Gastrocnemius medialis (tissue), 4 donors: Measurements from ENCODE around the gene RTP2. TPM values are rescaled to one million over a fixed set of nuclear protein-coding genes. Genes with fewer than 3 reads are reported as not detected.
"Not testable (repeated sequence)": the region's sequence is repeated elsewhere in the genome, so short reads cannot be mapped to it uniquely, and the experiment has no call there.

Source experiments
- ATAC-seq, 2 donors: fragments of 150-250 bp; one replicate each; pipeline ENCODE4 v1.9.1; 2016
- DNase-seq, 2 donors: peaks; one replicate each; pipeline ENCODE4 v3.0.0-alpha.2; 2019
- H3K27ac ChIP-seq, 4 donors: fragments of 200-600 bp; sonication (generic); 1 replicate in 1 of 4; 2 replicates in 3 of 4; pipeline ENCODE4 v1.5.1; 2016 to 2018; ENCODE audit warnings: mild to moderate bottlenecking in 2 of 4, moderate library complexity in 1 of 4
- H3K27me3 ChIP-seq, 3 donors: fragments of 200-600 bp; sonication (generic) in 2 of 3; 1 replicate in 1 of 3; 2 replicates in 2 of 3; pipeline versions ENCODE4 v1.5.1 to v1.6.0; 2016 to 2019; ENCODE audit warnings: mild to moderate bottlenecking in 1 of 3, moderate library complexity in 1 of 3
- H3K36me3 ChIP-seq, 2 donors: fragments of 200-600 bp; sonication (generic) in 1 of 2; one replicate each; pipeline ENCODE4 v1.5.1; 2017 to 2018
- H3K4me1 ChIP-seq, 2 donors: fragments of 200-600 bp; sonication (generic) in 1 of 2; one replicate each; pipeline ENCODE4 v1.5.1; 2016 to 2017; ENCODE audit warnings: mild to moderate bottlenecking in 2 of 2
- H3K4me3 ChIP-seq, 4 donors: fragments of 200-600 bp; sonication (generic) in 3 of 4; 1 replicate in 1 of 4; 2 replicates in 3 of 4; pipeline ENCODE4 v1.5.1; 2016 to 2019; ENCODE audit warnings: mild to moderate bottlenecking in 2 of 4
- H3K9me3 ChIP-seq, 3 donors: fragments of 200-600 bp; sonication (generic) in 2 of 3; 1 replicate in 1 of 3; 2 replicates in 2 of 3; pipeline ENCODE4 v1.5.1; 2016 to 2019
- CTCF ChIP-seq, 5 experiments: fragments of 450-650 bp in 3 of 5; fragments of 200-600 bp in 2 of 5; sonication (generic) in 2 of 5; IDR thresholded peaks in 4 of 5; conservative IDR thresholded peaks in 1 of 5; 1 replicate in 4 of 5; 2 replicates in 1 of 5; pipeline ENCODE4 v1.5.1; 2016 to 2019; ENCODE audit warnings: antibody characterized with exemption in 5 of 5, mild to moderate bottlenecking in 3 of 5, moderate library complexity in 3 of 5
- POLR2A ChIP-seq, 2 donors: fragments of 450-650 bp; IDR thresholded peaks; one replicate each; pipeline ENCODE4 v1.6.1; 2017; ENCODE audit warnings: antibody characterized with exemption in 2 of 2, mild to moderate bottlenecking in 2 of 2, moderate library complexity in 2 of 2
- in situ Hi-C, 4 donors: fragments of 200-750 bp; cut with MboI; loops; one replicate each; pipeline versions ENCODE4 v1.15.0 to v1.8.0; 2017; ENCODE audit warnings: low sequenced_read_pairs in 4 of 4
- intact Hi-C: fragments of 100-400 bp; cut with DNase I; formaldehyde crosslinking; loops from one replicate; pipeline ENCODE4 v1.15.1; 2023; ENCODE audit warnings: low total_unique reads
- total RNA-seq, 4 donors: library from RNA; depleted of rRNA; stranded (reverse); fragments of >200 nt; gene quantifications; one replicate each; pipeline versions ENCODE4 v1.1.0 to v1.2.3, GENCODE V29; 2016

The RTP2 gene
- total RNA-seq, 4 donors from 2014 or later = 1.9 to 3.1 (median 2.3) TPM; not detected in 1

DNA sequence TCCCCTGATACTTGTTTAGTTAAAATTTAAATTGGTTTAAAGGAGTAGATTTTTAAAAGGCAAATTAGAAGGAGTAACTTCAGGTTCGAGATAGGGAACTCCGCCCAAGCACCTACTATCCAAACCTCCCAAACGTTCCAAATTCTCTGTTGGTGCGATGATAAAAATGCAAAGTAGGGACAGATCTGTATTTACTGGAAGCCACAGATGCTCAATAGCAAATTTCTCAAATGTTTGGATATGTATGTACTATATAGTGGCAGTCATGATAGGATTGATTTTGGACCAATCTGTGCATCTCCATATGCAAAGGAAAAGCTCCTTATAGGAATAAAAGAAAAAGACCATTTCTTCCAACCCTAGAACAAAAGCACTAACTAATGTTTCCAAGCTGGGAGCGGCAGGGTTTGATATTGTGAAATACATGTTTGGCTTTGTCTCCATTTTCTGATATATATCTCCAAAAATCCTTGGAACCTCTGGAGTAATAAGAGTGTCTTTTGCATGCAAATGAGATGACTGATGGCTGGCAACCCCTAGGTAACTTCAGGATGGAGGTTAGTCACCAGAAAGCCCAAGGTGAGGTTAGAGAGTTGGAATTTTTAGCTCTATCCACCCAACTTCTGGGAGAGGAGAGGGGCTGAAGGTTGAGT, 15.6 kb downstream of the RTP2 start:
- H3K27me3 ChIP-seq = no peaks in the 10 kb centered on the region
- ATAC-seq (no peak), DNase-seq (no peak)
- TF ChIP-seq CTCF (IDR thresholded peaks at IDR 0.05 in 4 of 5, conservative IDR thresholded peaks at IDR 0.05 in 1 of 5) (no peak), POLR2A (IDR thresholded peaks at IDR 0.05) (no peak)
- intact Hi-C loops = no loop called here
- in situ Hi-C loops = loop anchor here in 1 of 4 donors (10.0 kb wide), 2 partner anchors 372 to 462 kb away; no protein-coding TSS in a partner anchor
- no peaks in the 10 kb centered on the region for H3K36me3 ChIP-seq
- no peak overlapping the region for H3K4me3 ChIP-seq
- peaks cover 0 to 6% (median 0%) of the 10 kb centered on the region in 3 donors for H3K9me3 ChIP-seq
- no peaks in the 10 kb centered on the region for H3K4me1 ChIP-seq
- H3K27ac ChIP-seq = no peak overlapping the region

- Histone ChIP-seq H3K27me3 (no peaks in the 10 kb centered on the region), H3K4me1 (no peaks in the 10 kb centered on the region), H3K27ac (no peak overlapping the region), H3K9me3 (peaks cover 0 to 6% (median 0%) of the 10 kb centered on the region in 3 donors), H3K4me3 (no peak overlapping the region), H3K36me3 (no peaks in the 10 kb centered on the region)
- ATAC-seq = no peak
- DNase-seq = no peak
- TF ChIP-seq POLR2A (IDR thresholded peaks at IDR 0.05) = no peak
- no peak for TF ChIP-seq CTCF (IDR thresholded peaks at IDR 0.05 in 4 of 5, conservative IDR thresholded peaks at IDR 0.05 in 1 of 5)
- in situ Hi-C loops (loop anchor here in 1 of 4 donors (10.0 kb wide), 2 partner anchors 371 to 461 kb away; no protein-coding TSS in a partner anchor), intact Hi-C loops (no loop called here)
Measured at GRCh38 chr3:187685948-187686347, 16.4 kb downstream of the RTP2 start.

DNA sequence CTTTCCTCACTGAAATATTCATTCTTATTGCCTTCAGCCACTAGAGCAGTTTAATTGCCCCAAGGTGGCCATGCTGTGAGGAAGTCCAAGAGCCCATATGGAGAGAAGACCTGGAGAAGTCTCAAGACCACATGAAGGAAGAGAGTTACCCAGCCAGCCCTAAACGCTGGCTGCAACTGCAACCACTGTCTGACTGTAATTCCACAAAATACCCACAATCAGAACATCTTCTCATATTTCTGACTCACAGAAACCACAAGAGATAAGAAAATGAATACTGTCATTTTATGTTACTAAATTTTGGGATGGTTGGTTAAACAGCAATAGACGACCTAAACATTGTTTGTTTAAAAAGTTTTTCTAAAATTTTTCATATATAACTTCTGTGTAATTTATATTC, 17.5 kb downstream of the RTP2 start:
- Histone ChIP-seq H3K4me3 (no peak overlapping the region), H3K27me3 (no peaks in the 10 kb centered on the region), H3K4me1 (no peaks in the 10 kb centered on the region), H3K27ac (no peak overlapping the region), H3K9me3 (peaks cover 0 to 6% (median 0%) of the 10 kb centered on the region in 3 donors), H3K36me3 (no peaks in the 10 kb centered on the region)
- ATAC-seq (no peak), DNase-seq (no peak)
- intact Hi-C loops = no loop called here
- TF ChIP-seq CTCF (IDR thresholded peaks at IDR 0.05 in 4 of 5, conservative IDR thresholded peaks at IDR 0.05 in 1 of 5) = no peak
- TF ChIP-seq POLR2A (IDR thresholded peaks at IDR 0.05) = no peak
- in situ Hi-C loops = loop anchor here in 2 of 4 donors (5.0 to 10.0 kb wide), 3 partner anchors 368 to 460 kb away; no protein-coding TSS in a partner anchor

GRCh38 chr3:187684444-187684843, 17.9 kb downstream of the RTP2 start:
- Histone ChIP-seq H3K9me3 (peaks cover 0 to 6% (median 0%) of the 10 kb centered on the region in 3 donors), H3K4me1 (no peaks in the 10 kb centered on the region), H3K27me3 (no peaks in the 10 kb centered on the region), H3K4me3 (no peak overlapping the region), H3K27ac (no peak overlapping the region), H3K36me3 (no peaks in the 10 kb centered on the region)
- intact Hi-C loops = no loop called here
- TF ChIP-seq CTCF (IDR thresholded peaks at IDR 0.05 in 4 of 5, conservative IDR thresholded peaks at IDR 0.05 in 1 of 5) (no peak), POLR2A (IDR thresholded peaks at IDR 0.05) (no peak)
- in situ Hi-C loops = loop anchor here in 2 of 4 donors (5.0 to 10.0 kb wide), 3 partner anchors 367 to 460 kb away; no protein-coding TSS in a partner anchor
- DNase-seq (no peak), ATAC-seq (no peak)

- ATAC-seq, H3K27ac ChIP-seq, H3K9me3 ChIP-seq, H3K36me3 ChIP-seq, H3K4me1 ChIP-seq, H3K4me3 ChIP-seq, intact Hi-C loops, DNase-seq, H3K27me3 ChIP-seq: not testable (repeated sequence)
- in situ Hi-C loops = loop anchor here in 2 of 4 donors (5.0 to 10.0 kb wide), 3 partner anchors 364 to 457 kb away; no protein-coding TSS in a partner anchor
Measured at GRCh38 chr3:187681756-187682155, 20.6 kb downstream of the RTP2 start.
